Thyroid gland (tissue), 4 donors: ENCODE measurements around the gene SDHB.

Experiments used
- CTCF ChIP-seq, 6 experiments: fragments of 200-600 bp in 3 of 6; fragments of 450-650 bp in 3 of 6; sonication (generic) in 3 of 6; IDR thresholded peaks; one replicate each; pipeline ENCODE4 v1.5.1; 2016 to 2019; ENCODE audit warnings: antibody characterized with exemption in 6 of 6, mild to moderate bottlenecking in 2 of 6, inconsistent platforms in 1 of 6, moderate library complexity in 1 of 6
- POLR2A ChIP-seq, 2 donors: fragments of 450-650 bp; IDR thresholded peaks; one replicate each; pipeline ENCODE4 v1.6.1; 2017; ENCODE audit warnings: antibody characterized with exemption in 2 of 2, mild to moderate bottlenecking in 2 of 2, moderate library complexity in 1 of 2

GRCh38 chr1:17002524-17002902 lies 51.3 kb downstream of the SDHB start:
- TF ChIP-seq CTCF (IDR thresholded peaks at IDR 0.05) (no peak), POLR2A (IDR thresholded peaks at IDR 0.05) (no peak)
